DOHH2 (cell line): ENCODE data around the gene COL23A1.

Experiments used
- EZH2phosphoT487 ChIP-seq: fragments of 200-600 bp; sonication (generic); IDR thresholded peaks from 2 replicates; pipeline ENCODE4 v1.6.1; 2017; ENCODE audit warnings: borderline replicate concordance, mild to moderate bottlenecking, antibody characterized with exemption, low read length, moderate library complexity, mixed read lengths
- TF ChIP-seq, protein P1 (sequence below): fragments of 200-600 bp; sonication (generic); IDR thresholded peaks from one replicate; pipeline ENCODE4 v1.5.1; 2014; ENCODE audit warnings: antibody characterized with exemption, mild to moderate bottlenecking, low read depth, low read length; ENCODE audit not compliant: poor library complexity, severe bottlenecking

DNA sequence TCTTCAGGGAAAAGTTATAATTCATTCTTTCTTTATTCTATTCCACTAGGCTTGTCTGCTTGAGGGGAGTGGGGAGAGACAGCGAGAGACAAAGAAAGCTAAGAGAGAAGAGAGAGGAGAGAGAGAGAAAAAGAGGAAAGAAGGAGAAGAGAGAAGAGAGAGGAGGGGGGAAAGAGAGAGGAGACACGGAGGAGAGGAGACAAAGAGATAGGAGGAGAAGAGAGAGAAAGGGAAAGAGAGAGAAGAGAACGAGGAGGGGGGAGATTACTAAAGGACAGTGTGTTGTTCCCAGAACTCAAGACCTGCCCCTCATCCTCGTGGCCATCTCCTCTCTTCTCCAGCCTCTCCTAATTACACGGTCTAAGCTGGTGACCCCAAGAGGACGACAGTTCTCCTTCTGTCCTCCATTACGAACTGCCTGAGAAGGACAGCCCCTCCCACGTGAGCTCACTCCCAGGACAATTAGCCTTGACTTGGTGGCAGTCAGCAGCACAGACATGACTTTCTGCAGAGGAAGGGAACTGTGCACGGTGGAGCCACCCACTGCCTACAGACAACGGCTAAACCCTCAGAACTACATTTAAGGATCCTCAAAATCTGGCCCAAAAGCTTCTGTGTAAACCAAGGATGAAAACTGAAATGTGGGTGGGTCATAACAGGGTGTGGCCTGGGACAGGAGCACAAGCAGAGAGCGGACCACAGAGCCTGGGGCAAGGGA lies 99.1 kb downstream of the COL23A1 start:
- TF ChIP-seq, protein P1, sequence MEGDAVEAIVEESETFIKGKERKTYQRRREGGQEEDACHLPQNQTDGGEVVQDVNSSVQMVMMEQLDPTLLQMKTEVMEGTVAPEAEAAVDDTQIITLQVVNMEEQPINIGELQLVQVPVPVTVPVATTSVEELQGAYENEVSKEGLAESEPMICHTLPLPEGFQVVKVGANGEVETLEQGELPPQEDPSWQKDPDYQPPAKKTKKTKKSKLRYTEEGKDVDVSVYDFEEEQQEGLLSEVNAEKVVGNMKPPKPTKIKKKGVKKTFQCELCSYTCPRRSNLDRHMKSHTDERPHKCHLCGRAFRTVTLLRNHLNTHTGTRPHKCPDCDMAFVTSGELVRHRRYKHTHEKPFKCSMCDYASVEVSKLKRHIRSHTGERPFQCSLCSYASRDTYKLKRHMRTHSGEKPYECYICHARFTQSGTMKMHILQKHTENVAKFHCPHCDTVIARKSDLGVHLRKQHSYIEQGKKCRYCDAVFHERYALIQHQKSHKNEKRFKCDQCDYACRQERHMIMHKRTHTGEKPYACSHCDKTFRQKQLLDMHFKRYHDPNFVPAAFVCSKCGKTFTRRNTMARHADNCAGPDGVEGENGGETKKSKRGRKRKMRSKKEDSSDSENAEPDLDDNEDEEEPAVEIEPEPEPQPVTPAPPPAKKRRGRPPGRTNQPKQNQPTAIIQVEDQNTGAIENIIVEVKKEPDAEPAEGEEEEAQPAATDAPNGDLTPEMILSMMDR, result no peak
- no peak for TF ChIP-seq EZH2phosphoT487
